Natural killer cell (primary cell): Measurements from ENCODE around the gene TET1. TPM values are rescaled to one million over a fixed set of nuclear protein-coding genes. Genes with fewer than 3 reads are reported as not detected.

Experiments
- ATAC-seq, 3 donors: fragments of 150-1000 bp in 2 of 3; fragments of 200-7000 bp in 1 of 3; cut with Tn5 transposase; 1 replicate in 1 of 3; 2 replicates in 2 of 3; pipeline ENCODE4 v1.10.0; 2021; ENCODE audit warnings: mild to moderate bottlenecking in 2 of 3, moderate library complexity in 2 of 3
- DNase-seq, 2 donors: peaks; one replicate each; pipeline versions ENCODE4 v3.0.0 to v3.0.0-alpha.2; 2013 to 2021; ENCODE audit warnings: mixed read lengths in 1 of 2
- H3K27ac ChIP-seq: one replicate; pipeline ENCODE4 v1.5.1; 2013; ENCODE audit warnings: mild to moderate bottlenecking, low read length
- H3K27me3 ChIP-seq: one replicate; pipeline ENCODE4 v1.6.1; 2013; ENCODE audit warnings: low read length; ENCODE audit not compliant: control insufficient read depth, insufficient read depth
- H3K36me3 ChIP-seq: one replicate; pipeline ENCODE4 v1.6.1; 2013; ENCODE audit warnings: low read length; ENCODE audit not compliant: control insufficient read depth, insufficient read depth
- H3K4me1 ChIP-seq: one replicate; pipeline ENCODE4 v1.6.1; 2013; ENCODE audit warnings: low read length; ENCODE audit not compliant: control insufficient read depth, insufficient read depth
- H3K4me3 ChIP-seq: one replicate; pipeline ENCODE4 v1.5.1; 2013; ENCODE audit warnings: low read length
- H3K9me3 ChIP-seq: one replicate; pipeline ENCODE4 v1.6.1; 2013; ENCODE audit warnings: low read length; ENCODE audit not compliant: control insufficient read depth, insufficient read depth
- H3K27ac Mint-ChIP-seq, 2 donors: one replicate each; pipeline ENCODE4 v1.8.0; 2022; ENCODE audit warnings: mild to moderate bottlenecking in 2 of 2, mixed read lengths in 2 of 2, moderate library complexity in 1 of 2
- H3K27me3 Mint-ChIP-seq, 2 donors: one replicate each; pipeline ENCODE4 v1.8.0; 2022; ENCODE audit warnings: low read depth in 2 of 2, mixed read lengths in 2 of 2
- H3K36me3 Mint-ChIP-seq: one replicate; pipeline ENCODE4 v1.8.0; 2022; ENCODE audit warnings: mixed read lengths
- H3K4me1 Mint-ChIP-seq, 2 donors: one replicate each; pipeline ENCODE4 v1.8.0; 2022; ENCODE audit warnings: mixed read lengths in 2 of 2
- H3K4me3 Mint-ChIP-seq: one replicate; pipeline ENCODE4 v1.8.0; 2022; ENCODE audit warnings: mild to moderate bottlenecking, moderate library complexity, mixed read lengths
- H3K9me3 Mint-ChIP-seq, 2 donors: one replicate each; pipeline ENCODE4 v1.8.0; 2022; ENCODE audit warnings: mixed read lengths in 2 of 2
- CTCF ChIP-seq: fragments of 200-600 bp; IDR thresholded peaks from one replicate; pipeline ENCODE4 v1.8.0; 2022; ENCODE audit warnings: antibody characterized with exemption
- WGBS: methylation state at CpG from one replicate; pipeline ENCODE4 v1.1.7; 2013; ENCODE audit warnings: missing lambda C conversion rate; ENCODE audit not compliant: insufficient coverage; 5-methylcytosine and 5-hydroxymethylcytosine counted together
- intact Hi-C: fragments of 100-400 bp; cut with micrococcal nuclease; formaldehyde crosslinking; loops from one replicate; pipeline ENCODE4 v1.14.2; 2022
- total RNA-seq, 4 donors: library from RNA; stranded (reverse); fragments of 120-200 nt in 1 of 4; gene quantifications; one replicate each; pipeline versions ENCODE4 v1.2.3 to v1.2.4, GENCODE V29; 2013 to 2022

TET1 gene
- total RNA-seq, 3 donors from 2014 or later (not counting 1 experiment from before 2014, with no cell fraction given) = 4.0 to 5.9 (median 4.5) TPM

GRCh38 chr10:68717435-68717834, 157.3 kb downstream of the TET1 start:
- Mint-ChIP-seq H3K9me3 (no peaks in the 10 kb centered on the region), H3K36me3 (no peaks in the 10 kb centered on the region), H3K27me3 (no peaks in the 10 kb centered on the region), H3K4me1 (peaks cover 6 to 15% of the 10 kb centered on the region in 2 donors), H3K4me3 (no peak overlapping the region), H3K27ac (no peak overlapping the region)
- H3K27ac ChIP-seq = no peak overlapping the region
- no peak overlapping the region for H3K4me3 ChIP-seq
- H3K4me1 ChIP-seq = peaks cover 13% of the 10 kb centered on the region
- intact Hi-C loops = no loop called here
- no peaks in the 10 kb centered on the region for H3K27me3 ChIP-seq
- 96% methylated on average over 3 of the region's 3 CpGs for WGBS
- DNase-seq = no peak
- ATAC-seq = no peak
- no peaks in the 10 kb centered on the region for H3K9me3 ChIP-seq
- no peaks in the 10 kb centered on the region for H3K36me3 ChIP-seq
- no peak for TF ChIP-seq CTCF

GRCh38 chr10:68720793-68721672, 160.9 kb downstream of the TET1 start, which contains the start of gene CCAR1:
CCAR1 (plus strand) TSS chr10:68721239; CDS start chr10:68722505, 1,266 bp downstream.
- Mint-ChIP-seq H3K27me3 (no peaks in the 10 kb centered on the region), H3K4me1 (peaks cover 10 to 18% of the 10 kb centered on the region in 2 donors)
- under 1% methylated on average over 70 of the region's 72 CpGs for WGBS

GRCh38 chr10:68721673-68722335, 161.7 kb downstream of the TET1 start:
- Mint-ChIP-seq H3K4me1 (peaks cover 10 to 18% of the 10 kb centered on the region in 2 donors), H3K36me3 (no peaks in the 10 kb centered on the region), H3K27ac (peak overlapping the region; percentile 97 to 99), H3K4me3 (peak overlapping the region; percentile 99), H3K9me3 (no peaks in the 10 kb centered on the region), H3K27me3 (no peaks in the 10 kb centered on the region)
- H3K27ac ChIP-seq = peak overlapping the region; percentile 97
- DNase-seq = peak in 1 of 2 donors; percentile 43
- no peaks in the 10 kb centered on the region for H3K27me3 ChIP-seq
- intact Hi-C loops = loop anchor here (2.0 to 5.0 kb wide), 2 partner anchors 171 to 390 kb away; partner anchors contain the start of genes HNRNPH3 and PBLD
- WGBS = under 1% methylated on average over 25 of the region's 27 CpGs
- peak in 1 of 3 donors; percentile 3 for ATAC-seq
- peaks cover 13% of the 10 kb centered on the region for H3K36me3 ChIP-seq
- H3K9me3 ChIP-seq = no peaks in the 10 kb centered on the region
- TF ChIP-seq CTCF = no peak
- H3K4me3 ChIP-seq = peak overlapping the region; percentile 73
- H3K4me1 ChIP-seq = peaks cover 17% of the 10 kb centered on the region

More at GRCh38 chr10:68720793-68721672, 160.9 kb downstream of the TET1 start, which contains the start of gene CCAR1:
- ATAC-seq (peak; percentile 91 to 99 (median 95)), DNase-seq (peak; percentile 92 to 99)
- Histone ChIP-seq H3K27me3 (no peaks in the 10 kb centered on the region), H3K4me3 (peak within 1 kb of the TSS; percentile 73), H3K36me3 (peaks cover 11% of the 10 kb centered on the region), H3K27ac (peak within 1 kb of the TSS; percentile 97), H3K9me3 (no peaks in the 10 kb centered on the region), H3K4me1 (peaks cover 17% of the 10 kb centered on the region)
- Mint-ChIP-seq H3K9me3 (no peaks in the 10 kb centered on the region), H3K36me3 (no peaks in the 10 kb centered on the region), H3K27ac (peak within 1 kb of the TSS; percentile 97 to 99), H3K4me3 (peak within 1 kb of the TSS; percentile 99)
- intact Hi-C loops = loop anchor here (2.0 to 5.0 kb wide), 2 partner anchors 170 to 389 kb away; partner anchors contain the start of genes HNRNPH3 and PBLD
- no peak for TF ChIP-seq CTCF
